NB4 (cell line): ENCODE measurements around the gene TMC2.

Experiments used
- POLR2A ChIP-seq: IDR thresholded peaks from 2 replicates; pipeline ENCODE4 v1.6.1; 2011; ENCODE audit warnings: mild to moderate bottlenecking; ENCODE audit not compliant: insufficient read length; ENCODE audit errors: extremely low read depth
- TF ChIP-seq, protein P1 (sequence below): IDR thresholded peaks from one replicate; pipeline ENCODE4 v1.5.1; 2012; ENCODE audit warnings: low read depth, low read length

DNA sequence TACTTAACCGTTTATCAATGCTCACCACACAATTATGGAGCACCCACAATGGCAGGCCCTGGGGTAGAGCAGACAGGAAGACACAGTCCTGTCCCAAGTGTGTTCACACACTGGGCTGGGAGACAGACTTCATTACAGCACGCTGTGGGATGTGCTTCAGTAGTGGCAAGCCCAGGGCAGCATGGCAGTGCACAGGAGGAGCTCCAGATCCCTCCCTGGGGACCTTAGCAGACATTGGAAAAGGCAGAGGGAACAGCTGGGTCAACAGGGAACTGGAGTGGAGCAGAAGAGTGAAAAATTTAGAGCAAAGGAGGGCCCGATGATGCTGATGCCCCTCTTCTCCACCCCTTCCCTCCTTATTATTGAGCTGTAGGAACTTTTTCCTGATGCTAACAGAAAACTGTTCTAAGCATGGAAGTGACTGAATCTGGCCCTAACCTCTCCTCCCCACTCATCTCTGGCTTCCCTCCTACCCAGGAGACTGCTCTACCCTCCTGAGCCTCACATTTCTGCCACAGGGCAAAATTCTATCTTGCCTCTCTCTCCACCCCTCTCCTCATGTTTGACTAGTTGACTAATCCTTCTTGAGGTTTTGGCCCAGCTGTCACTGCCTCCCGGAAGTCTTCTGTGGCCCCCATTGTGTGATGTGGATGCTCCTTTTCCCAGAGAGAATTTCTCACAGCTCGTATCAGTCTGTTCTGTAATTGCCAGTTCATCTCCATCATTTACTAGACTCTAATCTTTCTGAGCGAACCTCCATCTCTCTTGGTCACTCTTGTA, 74.8 kb downstream of the TMC2 start:
- TF ChIP-seq, protein P1, sequence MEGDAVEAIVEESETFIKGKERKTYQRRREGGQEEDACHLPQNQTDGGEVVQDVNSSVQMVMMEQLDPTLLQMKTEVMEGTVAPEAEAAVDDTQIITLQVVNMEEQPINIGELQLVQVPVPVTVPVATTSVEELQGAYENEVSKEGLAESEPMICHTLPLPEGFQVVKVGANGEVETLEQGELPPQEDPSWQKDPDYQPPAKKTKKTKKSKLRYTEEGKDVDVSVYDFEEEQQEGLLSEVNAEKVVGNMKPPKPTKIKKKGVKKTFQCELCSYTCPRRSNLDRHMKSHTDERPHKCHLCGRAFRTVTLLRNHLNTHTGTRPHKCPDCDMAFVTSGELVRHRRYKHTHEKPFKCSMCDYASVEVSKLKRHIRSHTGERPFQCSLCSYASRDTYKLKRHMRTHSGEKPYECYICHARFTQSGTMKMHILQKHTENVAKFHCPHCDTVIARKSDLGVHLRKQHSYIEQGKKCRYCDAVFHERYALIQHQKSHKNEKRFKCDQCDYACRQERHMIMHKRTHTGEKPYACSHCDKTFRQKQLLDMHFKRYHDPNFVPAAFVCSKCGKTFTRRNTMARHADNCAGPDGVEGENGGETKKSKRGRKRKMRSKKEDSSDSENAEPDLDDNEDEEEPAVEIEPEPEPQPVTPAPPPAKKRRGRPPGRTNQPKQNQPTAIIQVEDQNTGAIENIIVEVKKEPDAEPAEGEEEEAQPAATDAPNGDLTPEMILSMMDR = no peak
- no peak for TF ChIP-seq POLR2A
